Fibroblast of lung (primary cell): Measurements from ENCODE around the gene CHST15.

Experiments
- CTCF ChIP-seq, 2 donors: IDR thresholded peaks in 1 of 2; conservative IDR thresholded peaks in 1 of 2; 1 replicate in 1 of 2; 2 replicates in 1 of 2; pipeline ENCODE4 v1.5.1; 2011 to 2012; ENCODE audit warnings: low read length in 2 of 2, control low read depth in 1 of 2, inconsistent platforms in 1 of 2, low read depth in 1 of 2, mild to moderate bottlenecking in 1 of 2
- EZH2 ChIP-seq: IDR thresholded peaks from 2 replicates; pipeline ENCODE4 v1.5.1; 2012; ENCODE audit warnings: low read length, control low read depth, mild to moderate bottlenecking; ENCODE audit errors: missing control alignments

- TF ChIP-seq CTCF (conservative IDR thresholded peaks at IDR 0.05 in 1 of 2, IDR thresholded peaks at IDR 0.05 in 1 of 2; ENCODE audit: low read depth in 1 of 2, low read length in 2 of 2) (no peak), EZH2 (no peak)
These were observed 56.1 kb downstream of the CHST15 start for GRCh38 chr10:124037286-124037685.
